Heart left ventricle (tissue), 13 donors: Measurements from ENCODE around the gene GPT2.

ENCODE experiments used
- CTCF ChIP-seq, 12 donors: fragments of 200-600 bp; sonication (generic) in 4 of 12; IDR thresholded peaks; one replicate each; pipeline versions ENCODE4 v1.5.0 to v1.8.0; 2018 to 2022; ENCODE audit warnings: antibody characterized with exemption in 12 of 12, mild to moderate bottlenecking in 5 of 12
- POLR2A ChIP-seq, 2 donors: fragments of 450-650 bp; IDR thresholded peaks; one replicate each; pipeline ENCODE4 v1.6.1; 2017; ENCODE audit warnings: antibody characterized with exemption in 2 of 2, mild to moderate bottlenecking in 2 of 2, moderate library complexity in 2 of 2
- donor health status: ischemic (EF 13 %, LVEDD 7.1; RV severe dilation, severe dysfunction).
- donor health status: DM: no; HTN: yes; CAD: no.
- donor health status: DM: no; HTN: no; CAD: no.
- donor health status: ischemic (EF 25% LVEDD 6.9; RV normal size, moderate dysfunction).
- donor health status: ischemic (EF 25% LVEDD 5.7; RV mildly dilated, moderate dysfunction).
- donor health status: ischemic (EF 35%, LVEDD 5.7; RV mildly dilated, moderate dysfunction).
- donor health status: nonischemic (EF 11% LVEDD 7.7; RV severe dilation, severe dysfunction).
- donor health status: DM: yes; HTN: yes; CAD: no.
- donor health status: PGD.
- donor health status: ischemic (EF 29% LVEDD 5.4; RV normal size, mild dysfunction).
- donor health status: nonischemic (EF 23%, LVEDD 6.1; RV moderate dilation, normal function).

DNA sequence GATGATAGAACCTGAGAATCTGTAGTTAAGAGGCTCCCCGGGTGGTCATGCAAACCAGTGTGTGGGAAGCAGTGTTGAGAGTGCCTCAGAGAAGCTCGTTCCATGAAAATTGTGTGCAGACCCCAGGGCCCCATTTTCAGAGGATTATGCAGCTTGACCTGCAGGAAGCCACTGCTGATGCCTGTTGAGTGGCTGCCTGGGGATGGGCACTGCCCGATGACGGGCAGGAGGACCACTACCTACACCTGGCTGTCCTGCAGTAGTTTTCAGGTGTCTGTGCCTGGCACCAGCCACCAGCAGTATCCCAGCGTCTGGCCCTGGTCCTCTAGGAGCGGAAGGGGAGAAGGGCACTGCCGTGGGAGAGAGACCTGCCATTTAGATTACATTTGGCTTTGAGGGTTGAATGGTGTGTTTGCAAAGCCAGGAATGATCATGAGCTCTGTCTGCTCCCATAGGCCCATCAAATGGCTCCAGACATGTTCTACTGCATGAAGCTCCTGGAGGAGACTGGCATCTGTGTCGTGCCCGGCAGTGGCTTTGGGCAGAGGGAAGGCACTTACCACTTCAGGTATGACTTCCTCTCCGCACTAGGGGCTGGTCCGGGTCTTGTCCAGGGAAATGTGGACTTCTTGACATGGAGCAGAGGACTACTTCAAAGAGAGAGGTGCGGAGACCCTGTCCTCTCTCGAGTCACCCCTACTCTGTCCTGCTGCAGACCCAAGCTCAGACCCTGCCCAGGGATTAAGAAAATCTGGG, 42.5 kb downstream of the GPT2 start:
- TF ChIP-seq CTCF (IDR thresholded peaks at IDR 0.05) (no peak), POLR2A (IDR thresholded peaks at IDR 0.05) (no peak)
